ENCODE results near the gene KREMEN2. TPM values are rescaled to one million over a fixed set of nuclear protein-coding genes. Genes with fewer than 3 reads are reported as not detected.
"Not testable (repeated sequence)": the region's sequence is repeated elsewhere in the genome, so short reads cannot be mapped to it uniquely, and the experiment has no call there.

Gene KREMEN2
- total RNA-seq, 1 donor from 2014 or later, result 1.6 TPM

GRCh38 chr16:2928151-2928550 is 35.9 kb upstream of the KREMEN2 start:
- peaks cover 7 to 24% (median 22%) of the 10 kb centered on the region in 3 donors for H3K36me3 ChIP-seq (ENCODE audit: control insufficient read depth in 3 of 3, insufficient read depth in 3 of 3, low read length in 3 of 3)
- not testable (repeated sequence) for H3K9me3 ChIP-seq (ENCODE audit: control insufficient read depth in 3 of 3, low read length in 3 of 3); H3K27me3 ChIP-seq (ENCODE audit: control insufficient read depth in 3 of 3, insufficient read depth in 3 of 3, low read length in 3 of 3); H3K4me3 ChIP-seq (ENCODE audit: low read length in 3 of 3); H3K27ac ChIP-seq (ENCODE audit: low read depth, low read length); H3K4me1 ChIP-seq (ENCODE audit: control insufficient read depth in 3 of 3, insufficient read depth in 3 of 3, low read length in 3 of 3); H3K9ac ChIP-seq (ENCODE audit: low read depth in 1 of 3, low read length in 3 of 3)

DNA sequence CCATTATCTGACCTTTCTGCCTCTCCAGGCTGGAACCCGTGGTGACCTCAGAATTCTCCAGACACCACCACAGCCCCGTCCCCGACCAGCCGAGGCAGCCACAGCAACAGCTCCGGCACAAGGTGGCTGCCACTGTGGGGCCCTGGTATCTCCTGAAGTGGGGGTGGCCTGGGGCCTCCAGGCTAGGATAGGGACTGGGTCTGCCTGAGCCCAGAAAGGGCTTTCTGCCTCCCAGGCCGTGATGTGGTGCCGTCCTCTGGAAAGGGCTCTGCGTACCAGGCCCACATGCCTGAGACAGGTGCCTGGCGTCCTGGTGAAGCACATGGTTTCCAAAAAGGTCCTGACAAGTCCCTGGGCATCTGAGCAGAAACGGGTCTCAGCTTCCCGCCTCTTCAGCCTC is 35.3 kb upstream of the KREMEN2 start:
- Histone ChIP-seq H3K4me3 (ENCODE audit: low read length in 3 of 3) (no peak overlapping the region), H3K27ac (ENCODE audit: low read depth, low read length) (no peak overlapping the region), H3K27me3 (ENCODE audit: control insufficient read depth in 3 of 3, insufficient read depth in 3 of 3, low read length in 3 of 3) (no peaks in the 10 kb centered on the region), H3K4me1 (ENCODE audit: control insufficient read depth in 3 of 3, insufficient read depth in 3 of 3, low read length in 3 of 3) (peaks cover 7 to 9% (median 8%) of the 10 kb centered on the region in 3 donors), H3K9ac (ENCODE audit: low read depth in 1 of 3, low read length in 3 of 3) (no peak overlapping the region), H3K9me3 (ENCODE audit: control insufficient read depth in 3 of 3, low read length in 3 of 3) (no peaks in the 10 kb centered on the region), H3K36me3 (ENCODE audit: control insufficient read depth in 3 of 3, insufficient read depth in 3 of 3, low read length in 3 of 3) (peaks cover 7 to 29% (median 28%) of the 10 kb centered on the region in 3 donors)

DNA sequence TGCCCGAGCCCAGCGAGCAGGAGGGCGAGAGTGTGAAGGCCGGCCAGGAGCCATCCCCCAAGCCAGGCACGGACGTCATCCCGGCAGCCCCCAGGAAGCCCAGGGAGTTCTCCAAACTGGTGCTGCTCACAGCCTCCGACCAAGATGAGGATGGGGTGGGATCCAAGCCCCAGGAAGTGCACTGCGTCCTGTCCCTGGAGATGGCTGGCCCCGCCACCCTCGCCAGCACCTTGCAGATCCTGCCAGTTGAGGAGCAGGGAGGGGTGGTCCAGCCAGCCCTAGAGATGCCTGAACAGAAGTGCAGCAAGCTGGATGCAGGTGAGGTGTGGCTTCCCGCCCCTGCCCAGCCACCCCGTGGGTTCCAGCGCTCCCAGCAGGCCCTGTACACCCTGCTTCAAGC is 34.4 kb upstream of the KREMEN2 start:
- Histone ChIP-seq H3K4me1 (ENCODE audit: control insufficient read depth in 3 of 3, insufficient read depth in 3 of 3, low read length in 3 of 3) (peaks cover 7 to 9% (median 8%) of the 10 kb centered on the region in 3 donors), H3K9me3 (ENCODE audit: control insufficient read depth in 3 of 3, low read length in 3 of 3) (no peaks in the 10 kb centered on the region), H3K4me3 (ENCODE audit: low read length in 3 of 3) (no peak overlapping the region), H3K27me3 (ENCODE audit: control insufficient read depth in 3 of 3, insufficient read depth in 3 of 3, low read length in 3 of 3) (no peaks in the 10 kb centered on the region), H3K36me3 (ENCODE audit: control insufficient read depth in 3 of 3, insufficient read depth in 3 of 3, low read length in 3 of 3) (peaks cover 16 to 35% (median 31%) of the 10 kb centered on the region in 3 donors), H3K27ac (ENCODE audit: low read depth, low read length) (no peak overlapping the region), H3K9ac (ENCODE audit: low read depth in 1 of 3, low read length in 3 of 3) (no peak overlapping the region)

- Histone ChIP-seq H3K9me3 (ENCODE audit: control insufficient read depth in 3 of 3, low read length in 3 of 3) (no peaks in the 10 kb centered on the region), H3K9ac (ENCODE audit: low read depth in 1 of 3, low read length in 3 of 3) (no peak overlapping the region), H3K4me3 (ENCODE audit: low read length in 3 of 3) (no peak overlapping the region), H3K27me3 (ENCODE audit: control insufficient read depth in 3 of 3, insufficient read depth in 3 of 3, low read length in 3 of 3) (no peaks in the 10 kb centered on the region), H3K4me1 (ENCODE audit: control insufficient read depth in 3 of 3, insufficient read depth in 3 of 3, low read length in 3 of 3) (peaks cover 7 to 9% (median 8%) of the 10 kb centered on the region in 3 donors), H3K27ac (ENCODE audit: low read depth, low read length) (no peak overlapping the region), H3K36me3 (ENCODE audit: control insufficient read depth in 3 of 3, insufficient read depth in 3 of 3, low read length in 3 of 3) (peaks cover 18 to 37% (median 31%) of the 10 kb centered on the region in 3 donors)
Observed at GRCh38 chr16:2930236-2930635, 33.8 kb upstream of the KREMEN2 start.

- not testable (repeated sequence) for H3K4me1 ChIP-seq (ENCODE audit: control insufficient read depth in 3 of 3, insufficient read depth in 3 of 3, low read length in 3 of 3); H3K4me3 ChIP-seq (ENCODE audit: low read length in 3 of 3)
Observed at GRCh38 chr16:2931231-2931914, 32.7 kb upstream of the KREMEN2 start.

GRCh38 chr16:2933136-2933535 is 30.9 kb upstream of the KREMEN2 start:
- H3K27me3 ChIP-seq (ENCODE audit: control insufficient read depth in 3 of 3, insufficient read depth in 3 of 3, low read length in 3 of 3), result no peaks in the 10 kb centered on the region
- no peak overlapping the region for H3K27ac ChIP-seq (ENCODE audit: low read depth, low read length)
- H3K9ac ChIP-seq (ENCODE audit: low read depth in 1 of 3, low read length in 3 of 3), result no peak overlapping the region
- peaks cover 43 to 56% (median 49%) of the 10 kb centered on the region in 3 donors for H3K36me3 ChIP-seq (ENCODE audit: control insufficient read depth in 3 of 3, insufficient read depth in 3 of 3, low read length in 3 of 3)
- peaks cover 0 to 7% (median 0%) of the 10 kb centered on the region in 3 donors for H3K4me1 ChIP-seq (ENCODE audit: control insufficient read depth in 3 of 3, insufficient read depth in 3 of 3, low read length in 3 of 3)
- H3K9me3 ChIP-seq (ENCODE audit: control insufficient read depth in 3 of 3, low read length in 3 of 3), result no peaks in the 10 kb centered on the region
- no peak overlapping the region for H3K4me3 ChIP-seq (ENCODE audit: low read length in 3 of 3)

More at GRCh38 chr16:2931231-2931914, 32.7 kb upstream of the KREMEN2 start:
- not testable (repeated sequence) for H3K9ac ChIP-seq (ENCODE audit: low read depth in 1 of 3, low read length in 3 of 3); H3K9me3 ChIP-seq (ENCODE audit: control insufficient read depth in 3 of 3, low read length in 3 of 3); H3K27ac ChIP-seq (ENCODE audit: low read depth, low read length); H3K27me3 ChIP-seq (ENCODE audit: control insufficient read depth in 3 of 3, insufficient read depth in 3 of 3, low read length in 3 of 3)
- peaks cover 26 to 44% (median 34%) of the 10 kb centered on the region in 3 donors for H3K36me3 ChIP-seq (ENCODE audit: control insufficient read depth in 3 of 3, insufficient read depth in 3 of 3, low read length in 3 of 3)

GRCh38 chr16:2933701-2934100 is 30.4 kb upstream of the KREMEN2 start:
- Histone ChIP-seq H3K9ac (ENCODE audit: low read depth in 1 of 3, low read length in 3 of 3) (no peak overlapping the region), H3K27me3 (ENCODE audit: control insufficient read depth in 3 of 3, insufficient read depth in 3 of 3, low read length in 3 of 3) (no peaks in the 10 kb centered on the region), H3K36me3 (ENCODE audit: control insufficient read depth in 3 of 3, insufficient read depth in 3 of 3, low read length in 3 of 3) (peaks cover 46 to 58% (median 51%) of the 10 kb centered on the region in 3 donors), H3K9me3 (ENCODE audit: control insufficient read depth in 3 of 3, low read length in 3 of 3) (no peaks in the 10 kb centered on the region), H3K4me3 (ENCODE audit: low read length in 3 of 3) (no peak overlapping the region), H3K27ac (ENCODE audit: low read depth, low read length) (no peak overlapping the region), H3K4me1 (ENCODE audit: control insufficient read depth in 3 of 3, insufficient read depth in 3 of 3, low read length in 3 of 3) (peaks cover 0 to 6% (median 0%) of the 10 kb centered on the region in 3 donors)

DNA sequence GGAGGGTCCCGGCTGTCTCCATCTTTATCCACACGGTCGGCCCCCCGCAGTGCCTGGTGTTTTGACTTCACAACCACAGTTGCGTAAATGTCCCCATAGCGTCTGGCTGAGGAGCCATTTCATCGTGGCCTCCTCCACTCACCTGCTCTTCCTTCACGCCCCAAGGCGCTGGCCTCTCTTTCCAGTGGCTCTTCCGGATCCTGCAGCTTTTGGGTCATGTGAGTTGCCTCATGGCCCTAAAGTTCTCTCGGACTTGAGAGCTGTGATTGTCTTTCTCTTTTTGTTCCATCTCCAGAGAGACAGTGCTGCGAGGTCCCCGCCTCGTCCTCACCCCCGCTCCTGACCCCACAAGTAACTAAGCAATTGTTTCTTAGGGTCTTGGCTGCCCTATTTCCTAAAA is 29.6 kb upstream of the KREMEN2 start:
- Histone ChIP-seq H3K27ac (ENCODE audit: low read depth, low read length) (no peak overlapping the region), H3K36me3 (ENCODE audit: control insufficient read depth in 3 of 3, insufficient read depth in 3 of 3, low read length in 3 of 3) (peaks cover 48 to 59% (median 57%) of the 10 kb centered on the region in 3 donors), H3K27me3 (ENCODE audit: control insufficient read depth in 3 of 3, insufficient read depth in 3 of 3, low read length in 3 of 3) (no peaks in the 10 kb centered on the region), H3K4me1 (ENCODE audit: control insufficient read depth in 3 of 3, insufficient read depth in 3 of 3, low read length in 3 of 3) (peaks cover 0 to 3% (median 0%) of the 10 kb centered on the region in 3 donors), H3K9ac (ENCODE audit: low read depth in 1 of 3, low read length in 3 of 3) (no peak overlapping the region), H3K9me3 (ENCODE audit: control insufficient read depth in 3 of 3, low read length in 3 of 3) (no peaks in the 10 kb centered on the region), H3K4me3 (ENCODE audit: low read length in 3 of 3) (no peak overlapping the region)

GRCh38 chr16:2936436-2937011 is 27.6 kb upstream of the KREMEN2 start:
- no peak overlapping the region for H3K4me3 ChIP-seq (ENCODE audit: low read length in 3 of 3)
- peaks cover 56 to 61% (median 58%) of the 10 kb centered on the region in 3 donors for H3K36me3 ChIP-seq (ENCODE audit: control insufficient read depth in 3 of 3, insufficient read depth in 3 of 3, low read length in 3 of 3)
- no peak overlapping the region for H3K27ac ChIP-seq (ENCODE audit: low read depth, low read length)
- H3K9ac ChIP-seq (ENCODE audit: low read depth in 1 of 3, low read length in 3 of 3), result no peak overlapping the region
- no peaks in the 10 kb centered on the region for H3K27me3 ChIP-seq (ENCODE audit: control insufficient read depth in 3 of 3, insufficient read depth in 3 of 3, low read length in 3 of 3)
- H3K9me3 ChIP-seq (ENCODE audit: control insufficient read depth in 3 of 3, low read length in 3 of 3), result no peaks in the 10 kb centered on the region
- H3K4me1 ChIP-seq (ENCODE audit: control insufficient read depth in 3 of 3, insufficient read depth in 3 of 3, low read length in 3 of 3), result peaks cover 0 to 3% (median 0%) of the 10 kb centered on the region in 3 donors

GRCh38 chr16:2937170-2937569 is 26.9 kb upstream of the KREMEN2 start:
- no peak overlapping the region for H3K27ac ChIP-seq (ENCODE audit: low read depth, low read length)
- no peak overlapping the region for H3K9ac ChIP-seq (ENCODE audit: low read depth in 1 of 3, low read length in 3 of 3)
- peaks cover 57 to 65% (median 58%) of the 10 kb centered on the region in 3 donors for H3K36me3 ChIP-seq (ENCODE audit: control insufficient read depth in 3 of 3, insufficient read depth in 3 of 3, low read length in 3 of 3)
- no peak overlapping the region for H3K4me3 ChIP-seq (ENCODE audit: low read length in 3 of 3)
- no peaks in the 10 kb centered on the region for H3K27me3 ChIP-seq (ENCODE audit: control insufficient read depth in 3 of 3, insufficient read depth in 3 of 3, low read length in 3 of 3)
- H3K4me1 ChIP-seq (ENCODE audit: control insufficient read depth in 3 of 3, insufficient read depth in 3 of 3, low read length in 3 of 3), result peaks cover 0 to 3% (median 0%) of the 10 kb centered on the region in 3 donors
- no peaks in the 10 kb centered on the region for H3K9me3 ChIP-seq (ENCODE audit: control insufficient read depth in 3 of 3, low read length in 3 of 3)
